Chondrocyte (in vitro differentiated cells): ENCODE measurements around the gene RYR2. TPM values are rescaled to one million over a fixed set of nuclear protein-coding genes. Genes with fewer than 3 reads are reported as not detected.

ENCODE experiments used
- DNase-seq: peaks from one replicate; pipeline ENCODE4 v3.0.0; 2021; ENCODE audit warnings: mixed read lengths, low spot score
- H3K27ac Mint-ChIP-seq: one replicate; pipeline ENCODE4 v1.8.0; 2021; ENCODE audit warnings: mild to moderate bottlenecking, moderate library complexity, mixed read lengths; ENCODE audit not compliant: unreplicated experiment
- H3K27me3 Mint-ChIP-seq: 2 replicates; pipeline ENCODE4 v1.8.0; 2021; ENCODE audit warnings: low read depth, mixed read lengths
- H3K36me3 Mint-ChIP-seq: 2 replicates; pipeline ENCODE4 v1.8.0; 2021; ENCODE audit warnings: low read depth, mixed read lengths
- H3K4me1 Mint-ChIP-seq: 2 replicates; pipeline ENCODE4 v1.8.0; 2021; ENCODE audit warnings: low read depth, mild to moderate bottlenecking, mixed read lengths
- H3K4me3 Mint-ChIP-seq: one replicate; pipeline ENCODE4 v1.8.0; 2021; ENCODE audit warnings: mild to moderate bottlenecking, moderate library complexity, mixed read lengths; ENCODE audit not compliant: unreplicated experiment
- H3K9me3 Mint-ChIP-seq: 2 replicates; pipeline ENCODE4 v1.8.0; 2021; ENCODE audit warnings: low read depth, mixed read lengths
- total RNA-seq: library from RNA; stranded (reverse); gene quantifications from 3 replicates; pipeline ENCODE4 v1.2.1, GENCODE V29; 2021
- TF ChIP-seq, protein P1 (sequence below): fragments of 200-600 bp; sonication (generic); IDR thresholded peaks from 2 replicates; pipeline ENCODE4 v1.5.0; 2021; ENCODE audit warnings: antibody characterized with exemption, mild to moderate bottlenecking, moderate library complexity

The RYR2 gene
- total RNA-seq, 1 donor from 2014 or later, result 0.12 TPM

DNA sequence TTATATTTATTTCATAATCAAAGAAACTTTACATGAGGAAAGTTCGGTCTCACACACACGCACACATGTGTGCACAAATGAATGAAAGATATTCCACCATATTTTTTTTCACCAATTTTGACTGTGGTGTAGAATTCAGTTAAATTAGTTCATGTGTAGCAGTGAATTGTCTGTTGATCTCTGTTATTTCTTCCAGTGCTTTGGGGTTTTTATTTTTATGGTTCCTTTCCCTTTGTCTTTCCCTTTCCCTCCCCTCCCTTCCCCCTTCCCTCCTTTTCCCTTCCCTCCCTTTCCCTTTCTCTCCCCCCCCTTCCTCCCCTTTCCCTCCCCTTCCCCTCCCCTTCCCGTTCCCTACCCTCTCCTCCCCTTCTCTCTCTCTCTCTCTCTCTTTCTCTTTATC is 8.9 kb downstream of the RYR2 start:
- no peaks in the 10 kb centered on the region for H3K9me3 Mint-ChIP-seq
- DNase-seq, result no peak
- TF ChIP-seq, protein P1, sequence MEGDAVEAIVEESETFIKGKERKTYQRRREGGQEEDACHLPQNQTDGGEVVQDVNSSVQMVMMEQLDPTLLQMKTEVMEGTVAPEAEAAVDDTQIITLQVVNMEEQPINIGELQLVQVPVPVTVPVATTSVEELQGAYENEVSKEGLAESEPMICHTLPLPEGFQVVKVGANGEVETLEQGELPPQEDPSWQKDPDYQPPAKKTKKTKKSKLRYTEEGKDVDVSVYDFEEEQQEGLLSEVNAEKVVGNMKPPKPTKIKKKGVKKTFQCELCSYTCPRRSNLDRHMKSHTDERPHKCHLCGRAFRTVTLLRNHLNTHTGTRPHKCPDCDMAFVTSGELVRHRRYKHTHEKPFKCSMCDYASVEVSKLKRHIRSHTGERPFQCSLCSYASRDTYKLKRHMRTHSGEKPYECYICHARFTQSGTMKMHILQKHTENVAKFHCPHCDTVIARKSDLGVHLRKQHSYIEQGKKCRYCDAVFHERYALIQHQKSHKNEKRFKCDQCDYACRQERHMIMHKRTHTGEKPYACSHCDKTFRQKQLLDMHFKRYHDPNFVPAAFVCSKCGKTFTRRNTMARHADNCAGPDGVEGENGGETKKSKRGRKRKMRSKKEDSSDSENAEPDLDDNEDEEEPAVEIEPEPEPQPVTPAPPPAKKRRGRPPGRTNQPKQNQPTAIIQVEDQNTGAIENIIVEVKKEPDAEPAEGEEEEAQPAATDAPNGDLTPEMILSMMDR, result no peak
- no peak overlapping the region for H3K27ac Mint-ChIP-seq
- no peaks in the 10 kb centered on the region for H3K36me3 Mint-ChIP-seq
- no peaks in the 10 kb centered on the region for H3K4me1 Mint-ChIP-seq
- peaks cover 32% of the 10 kb centered on the region for H3K27me3 Mint-ChIP-seq
- H3K4me3 Mint-ChIP-seq, result no peak overlapping the region

DNA sequence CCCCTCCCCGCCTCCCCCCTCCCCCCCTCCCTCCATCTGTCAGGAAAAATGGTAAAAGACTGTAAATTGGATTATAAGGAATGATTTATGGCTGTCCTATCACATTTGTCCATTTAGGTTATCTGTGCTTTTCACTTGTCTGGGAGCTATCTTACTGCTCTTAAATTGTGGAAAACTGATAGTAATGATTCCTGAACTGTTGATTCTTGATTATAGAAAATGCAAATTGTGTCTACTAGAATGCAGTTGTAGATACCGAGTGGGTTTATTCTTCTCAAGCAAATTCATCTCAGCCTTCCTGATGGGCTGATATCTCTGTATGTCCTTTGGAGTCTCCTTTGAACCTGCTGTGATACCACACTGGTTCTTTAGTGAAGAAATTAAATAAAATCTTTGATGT is 12.3 kb downstream of the RYR2 start:
- Mint-ChIP-seq H3K27me3 (peaks cover 36% of the 10 kb centered on the region), H3K36me3 (no peaks in the 10 kb centered on the region), H3K27ac (no peak overlapping the region), H3K9me3 (no peaks in the 10 kb centered on the region), H3K4me3 (no peak overlapping the region), H3K4me1 (no peaks in the 10 kb centered on the region)
- DNase-seq, result no peak
- TF ChIP-seq, protein P1, result no peak

- no peaks in the 10 kb centered on the region for H3K36me3 Mint-ChIP-seq
- H3K4me3 Mint-ChIP-seq, result no peak overlapping the region
- H3K27me3 Mint-ChIP-seq, result peaks cover 22% of the 10 kb centered on the region
- H3K4me1 Mint-ChIP-seq, result no peaks in the 10 kb centered on the region
- no peaks in the 10 kb centered on the region for H3K9me3 Mint-ChIP-seq
- TF ChIP-seq, protein P1, result no peak
- H3K27ac Mint-ChIP-seq, result no peak overlapping the region
- no peak for DNase-seq
Measured at GRCh38 chr1:237058470-237058869, 16.5 kb downstream of the RYR2 start.

- Mint-ChIP-seq H3K27me3 (peaks cover 21% of the 10 kb centered on the region), H3K4me1 (no peaks in the 10 kb centered on the region)
- DNase-seq, result no peak
Measured at GRCh38 chr1:237059244-237059643, 17.3 kb downstream of the RYR2 start.

GRCh38 chr1:237062976-237063375 is 21.0 kb downstream of the RYR2 start:
- H3K4me3 Mint-ChIP-seq, result no peak overlapping the region
- H3K27ac Mint-ChIP-seq, result no peak overlapping the region
- H3K27me3 Mint-ChIP-seq, result peaks cover 20% of the 10 kb centered on the region
- no peaks in the 10 kb centered on the region for H3K4me1 Mint-ChIP-seq
- DNase-seq, result no peak
- no peaks in the 10 kb centered on the region for H3K36me3 Mint-ChIP-seq
- TF ChIP-seq, protein P1, result no peak
- no peaks in the 10 kb centered on the region for H3K9me3 Mint-ChIP-seq

More at GRCh38 chr1:237059244-237059643, 17.3 kb downstream of the RYR2 start:
- Mint-ChIP-seq H3K27ac (no peak overlapping the region), H3K4me3 (no peak overlapping the region), H3K36me3 (no peaks in the 10 kb centered on the region), H3K9me3 (no peaks in the 10 kb centered on the region)
- TF ChIP-seq, protein P1, result no peak
